Measurements from ENCODE around the gene OR13J1.

Gene OR13J1

GRCh38 chr9:35856206-35856605 is 14.0 kb downstream of the OR13J1 start:
- no peak for DNase-seq

- DNase-seq: no peak
Measured at GRCh38 chr9:35854091-35854762, 16.0 kb downstream of the OR13J1 start.

GRCh38 chr9:35852876-35853865 is 17.0 kb downstream of the OR13J1 start:
- DNase-seq: no peak

GRCh38 chr9:35852267-35852815 is 17.9 kb downstream of the OR13J1 start:
- DNase-seq: no peak

- DNase-seq: no peak
Measured at GRCh38 chr9:35847792-35848572, 22.2 kb downstream of the OR13J1 start.

GRCh38 chr9:35845824-35846771 is 24.1 kb downstream of the OR13J1 start:
- no peak for DNase-seq

GRCh38 chr9:35844628-35845270 is 25.5 kb downstream of the OR13J1 start:
- no peak for DNase-seq

- DNase-seq: no peak
Measured at GRCh38 chr9:35842795-35843194, 27.4 kb downstream of the OR13J1 start.

- no peak for DNase-seq
Measured at GRCh38 chr9:35842020-35842745, 28.0 kb downstream of the OR13J1 start.

GRCh38 chr9:35841645-35841900 is 28.6 kb downstream of the OR13J1 start:
- DNase-seq: no peak

- DNase-seq: no peak
Measured at GRCh38 chr9:35840881-35841644, 29.1 kb downstream of the OR13J1 start.

GRCh38 chr9:35839926-35840325 is 30.3 kb downstream of the OR13J1 start:
- no peak for DNase-seq

GRCh38 chr9:35836595-35836994 is 33.6 kb downstream of the OR13J1 start:
- no peak for DNase-seq

GRCh38 chr9:35835766-35836165 is 34.4 kb downstream of the OR13J1 start:
- no peak for DNase-seq

GRCh38 chr9:35835216-35835632 is 35.0 kb downstream of the OR13J1 start:
- DNase-seq: no peak

- no peak for DNase-seq
Measured at GRCh38 chr9:35834260-35835215, 35.7 kb downstream of the OR13J1 start.

- DNase-seq: no peak
Measured at GRCh38 chr9:35832814-35833213, 37.4 kb downstream of the OR13J1 start.

GRCh38 chr9:35831040-35831439 is 39.2 kb downstream of the OR13J1 start:
- no peak for DNase-seq

- no peak for DNase-seq
Measured at GRCh38 chr9:35829764-35830096, 40.5 kb downstream of the OR13J1 start.
